Neuronal stem cell (in vitro differentiated cells): Measurements from ENCODE around the gene PPBP.
"Not testable (repeated sequence)": the region's sequence is repeated elsewhere in the genome, so short reads cannot be mapped to it uniquely, and the experiment has no call there.

ENCODE experiments used
- DNase-seq: peaks from one replicate; pipeline ENCODE4 v3.0.0-alpha.2; 2013; ENCODE audit warnings: low spot score
- H2AFZ ChIP-seq: one replicate; pipeline ENCODE4 v1.6.1; 2013; ENCODE audit warnings: mild to moderate bottlenecking, low read length, inconsistent platforms
- H2AK5ac ChIP-seq: 2 replicates; pipeline ENCODE4 v1.6.1; 2013; ENCODE audit warnings: low read depth, mild to moderate bottlenecking, inconsistent platforms, low read length, moderate library complexity, mixed read lengths
- H2BK120ac ChIP-seq: 2 replicates; pipeline ENCODE4 v1.6.1; 2013; ENCODE audit warnings: low read depth, mild to moderate bottlenecking, inconsistent platforms, low read length, moderate library complexity, mixed read lengths
- H2BK12ac ChIP-seq: one replicate; pipeline ENCODE4 v1.6.1; 2013; ENCODE audit warnings: low read length, inconsistent platforms
- H2BK15ac ChIP-seq: 2 replicates; pipeline ENCODE4 v1.6.1; 2013; ENCODE audit warnings: mild to moderate bottlenecking, low read length, inconsistent platforms, mixed read lengths
- H2BK5ac ChIP-seq: one replicate; pipeline ENCODE4 v1.6.1; 2013; ENCODE audit warnings: inconsistent platforms, mild to moderate bottlenecking, low read length, moderate library complexity
- H3K14ac ChIP-seq: one replicate; pipeline ENCODE4 v1.6.1; 2013; ENCODE audit warnings: low read length, inconsistent platforms
- H3K18ac ChIP-seq: 2 replicates; pipeline ENCODE4 v1.6.1; 2013; ENCODE audit warnings: low read length, inconsistent platforms
- H3K23ac ChIP-seq: 2 replicates; pipeline ENCODE4 v1.6.1; 2013; ENCODE audit warnings: low read depth, mild to moderate bottlenecking, mixed read lengths, low read length, inconsistent platforms; ENCODE audit not compliant: poor library complexity
- H3K27ac ChIP-seq: replicated peaks from 3 replicates; pipeline ENCODE4 v1.5.1; 2013; ENCODE audit warnings: low read length, inconsistent platforms
- H3K27me3 ChIP-seq, 3 experiments: 2 replicates each; pipeline ENCODE4 v1.6.1; 2013; ENCODE audit warnings: low read length in 3 of 3, mild to moderate bottlenecking in 2 of 3, inconsistent platforms in 1 of 3, low read depth in 1 of 3, mixed read lengths in 1 of 3, moderate library complexity in 1 of 3; ENCODE audit not compliant: control insufficient read depth in 3 of 3, insufficient read depth in 3 of 3
- H3K36me3 ChIP-seq, 2 donors: replicated peaks in 1 of 2; 2 replicates each; pipeline ENCODE4 v1.6.1; 2013; ENCODE audit warnings: low read length in 2 of 2; ENCODE audit not compliant: control insufficient read depth in 2 of 2, insufficient read depth in 2 of 2
- H3K4ac ChIP-seq: 2 replicates; pipeline ENCODE4 v1.6.1; 2013; ENCODE audit warnings: inconsistent platforms, mild to moderate bottlenecking, low read length, moderate library complexity
- H3K4me1 ChIP-seq, 2 donors: 1 replicate in 1 of 2; 2 replicates in 1 of 2; pipeline ENCODE4 v1.6.1; 2013; ENCODE audit warnings: low read length in 2 of 2, low read depth in 1 of 2; ENCODE audit not compliant: control insufficient read depth in 2 of 2, insufficient read depth in 1 of 2
- H3K4me2 ChIP-seq: one replicate; pipeline ENCODE4 v1.6.1; 2013; ENCODE audit warnings: mild to moderate bottlenecking, low read length, inconsistent platforms; ENCODE audit not compliant: insufficient read depth, poor library complexity, severe bottlenecking
- H3K4me3 ChIP-seq, 2 donors: 2 replicates each; pipeline ENCODE4 v1.5.1; 2013; ENCODE audit warnings: low read length in 2 of 2, mild to moderate bottlenecking in 2 of 2, inconsistent platforms in 1 of 2, moderate library complexity in 1 of 2
- H3K79me1 ChIP-seq: one replicate; pipeline ENCODE4 v1.6.1; 2013; ENCODE audit warnings: low read depth, mild to moderate bottlenecking, inconsistent platforms, low read length, moderate library complexity
- H3K9ac ChIP-seq: one replicate; pipeline ENCODE4 v1.6.1; 2013; ENCODE audit warnings: mild to moderate bottlenecking, low read depth, low read length, inconsistent platforms; ENCODE audit not compliant: poor library complexity
- H3K9me3 ChIP-seq, 2 donors: replicated peaks in 1 of 2; 2 replicates each; pipeline versions ENCODE3 to v1.6.1; 2013; ENCODE audit warnings: low read length in 2 of 2, mild to moderate bottlenecking in 2 of 2, inconsistent platforms in 1 of 2, low read depth in 1 of 2, mixed read lengths in 1 of 2, moderate library complexity in 1 of 2; ENCODE audit not compliant: control insufficient read depth in 2 of 2, insufficient read depth in 1 of 2
- H4K8ac ChIP-seq: one replicate; pipeline ENCODE4 v1.6.1; 2013; ENCODE audit warnings: low read depth, mild to moderate bottlenecking, inconsistent platforms, low read length, moderate library complexity
- H4K91ac ChIP-seq: one replicate; pipeline ENCODE4 v1.6.1; 2013; ENCODE audit warnings: low read length, low read depth, mild to moderate bottlenecking, inconsistent platforms; ENCODE audit not compliant: poor library complexity
- WGBS, 2 donors: extraction: QIAGEN DNeasy Blood & Tissue Kit; methylation state at CpG; one replicate each; pipeline ENCODE4 v1.1.7; 2013; ENCODE audit warnings: missing lambda C conversion rate in 2 of 2, mixed read lengths in 1 of 2; ENCODE audit not compliant: insufficient read length in 2 of 2, insufficient replicate concordance in 1 of 2; ENCODE audit errors: extremely low coverage in 2 of 2; 5-methylcytosine and 5-hydroxymethylcytosine counted together

PPBP gene

GRCh38 chr4:73984736-73985527 is 3.1 kb downstream of the PPBP start:
- no peaks in the 10 kb centered on the region for H3K9me3 ChIP-seq
- no peaks in the 10 kb centered on the region for H3K79me1 ChIP-seq
- H4K91ac ChIP-seq = no peak overlapping the region
- H3K27ac ChIP-seq = no peak overlapping the region
- H2BK12ac ChIP-seq = no peak overlapping the region
- no peaks in the 10 kb centered on the region for H3K27me3 ChIP-seq
- no peaks in the 10 kb centered on the region for H3K36me3 ChIP-seq
- WGBS, 2 donors = 100% methylated on average over 1 of the region's 4 CpGs; no CpG with 5 or more reads in 1 of the 2 donors
- no peak overlapping the region for H2AK5ac ChIP-seq
- no peak overlapping the region for H3K14ac ChIP-seq
- H3K4me1 ChIP-seq = no peaks in the 10 kb centered on the region
- no peak overlapping the region for H2BK120ac ChIP-seq
- no peak overlapping the region for H2AFZ ChIP-seq
- no peak overlapping the region for H3K9ac ChIP-seq
- H3K23ac ChIP-seq = no peak overlapping the region
- no peak overlapping the region for H4K8ac ChIP-seq
- no peak overlapping the region for H2BK5ac ChIP-seq
- H3K4me2 ChIP-seq = no peak overlapping the region
- no peak overlapping the region for H2BK15ac ChIP-seq
- DNase-seq = no peak
- no peak overlapping the region for H3K4ac ChIP-seq
- H3K4me3 ChIP-seq = no peak overlapping the region
- no peak overlapping the region for H3K18ac ChIP-seq

DNA sequence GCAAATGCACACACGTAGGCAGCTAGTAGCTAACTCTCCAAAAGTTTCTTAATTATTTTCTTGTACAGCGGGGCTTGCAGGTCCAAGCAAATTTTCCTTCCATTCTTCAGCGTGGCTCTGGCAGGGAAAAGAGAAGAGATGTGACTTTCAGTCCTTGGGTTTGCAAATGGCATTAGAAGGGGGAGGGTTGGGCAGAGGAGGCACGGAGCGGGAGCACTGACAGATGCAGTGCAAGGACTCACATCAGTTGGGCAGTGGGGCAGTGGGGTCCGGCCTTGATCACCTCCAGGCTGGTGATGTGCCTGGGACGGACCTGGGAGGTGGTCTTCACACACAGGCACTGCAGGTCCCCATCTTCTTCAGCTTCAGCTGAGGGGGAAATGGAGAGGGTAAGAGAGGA is 6.8 kb downstream of the PPBP start:
- not testable (repeated sequence) for H3K9me3 ChIP-seq, H4K91ac ChIP-seq, H3K9ac ChIP-seq, H3K36me3 ChIP-seq, H2AK5ac ChIP-seq, H3K4ac ChIP-seq, H4K8ac ChIP-seq, H2BK12ac ChIP-seq, H3K18ac ChIP-seq, H2AFZ ChIP-seq, H2BK5ac ChIP-seq, H3K4me3 ChIP-seq, H2BK120ac ChIP-seq, H3K14ac ChIP-seq, H3K23ac ChIP-seq, H3K27me3 ChIP-seq, H3K4me1 ChIP-seq, H3K27ac ChIP-seq, H2BK15ac ChIP-seq, H3K4me2 ChIP-seq, H3K79me1 ChIP-seq, DNase-seq
- WGBS, 2 donors = no CpG with 5 or more reads among the region's 7 CpGs

DNA sequence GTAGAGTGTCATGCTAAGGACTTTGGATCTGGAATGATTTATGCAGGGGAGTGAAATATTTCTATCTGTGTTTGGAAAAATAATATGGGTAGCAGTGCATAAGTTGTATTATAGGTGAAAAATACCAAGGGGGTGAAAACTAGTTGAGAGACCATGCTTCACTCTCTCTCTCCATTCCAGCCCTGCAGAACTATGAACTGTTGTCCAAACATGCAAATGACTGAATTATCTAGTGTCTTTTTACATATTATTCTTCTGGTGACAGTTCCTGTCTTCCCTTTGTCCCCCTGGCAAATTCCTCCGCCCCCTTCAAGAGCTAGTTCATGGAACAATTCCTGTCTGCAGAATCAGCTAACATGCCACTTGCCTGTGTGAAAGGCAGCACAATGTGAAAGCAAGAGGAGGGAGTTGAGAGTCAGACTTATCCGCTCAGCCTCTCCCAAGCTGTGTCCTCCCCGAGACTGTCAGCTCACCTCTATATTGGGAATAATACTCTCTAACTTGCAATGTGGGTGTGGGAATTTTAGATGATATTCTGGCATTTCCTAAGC is 8.5 kb downstream of the PPBP start:
- no CpG with 5 or more reads among the region's 3 CpGs for WGBS, 2 donors
- no peak overlapping the region for H4K8ac ChIP-seq
- H3K18ac ChIP-seq = no peak overlapping the region
- H3K4ac ChIP-seq = no peak overlapping the region
- H2BK120ac ChIP-seq = no peak overlapping the region
- no peak overlapping the region for H3K14ac ChIP-seq
- no peaks in the 10 kb centered on the region for H3K27me3 ChIP-seq
- no peak overlapping the region for H3K27ac ChIP-seq
- H3K23ac ChIP-seq = no peak overlapping the region
- no peak overlapping the region for H4K91ac ChIP-seq
- no peak overlapping the region for H2BK12ac ChIP-seq
- H2AFZ ChIP-seq = peak overlapping the region; percentile 6
- H2AK5ac ChIP-seq = no peak overlapping the region
- H3K9me3 ChIP-seq = no peaks in the 10 kb centered on the region
- no peak overlapping the region for H2BK15ac ChIP-seq
- no peak overlapping the region for H3K4me3 ChIP-seq
- H3K79me1 ChIP-seq = no peaks in the 10 kb centered on the region
- peaks cover 0 to 1% of the 10 kb centered on the region in 2 donors for H3K4me1 ChIP-seq
- H3K36me3 ChIP-seq = no peaks in the 10 kb centered on the region
- DNase-seq = no peak
- no peak overlapping the region for H3K4me2 ChIP-seq
- no peak overlapping the region for H2BK5ac ChIP-seq
- no peak overlapping the region for H3K9ac ChIP-seq

GRCh38 chr4:73978886-73979285 is 9.1 kb downstream of the PPBP start:
- no peak overlapping the region for H2BK120ac ChIP-seq
- no peaks in the 10 kb centered on the region for H3K36me3 ChIP-seq
- H2BK12ac ChIP-seq = no peak overlapping the region
- H3K14ac ChIP-seq = no peak overlapping the region
- H4K8ac ChIP-seq = no peak overlapping the region
- no peaks in the 10 kb centered on the region for H3K79me1 ChIP-seq
- H3K27ac ChIP-seq = no peak overlapping the region
- H3K9me3 ChIP-seq = no peaks in the 10 kb centered on the region
- H3K4me3 ChIP-seq = no peak overlapping the region
- no peak for DNase-seq
- H2BK15ac ChIP-seq = no peak overlapping the region
- H3K4me2 ChIP-seq = no peak overlapping the region
- H3K27me3 ChIP-seq = no peaks in the 10 kb centered on the region
- no peak overlapping the region for H2AK5ac ChIP-seq
- H3K18ac ChIP-seq = no peak overlapping the region
- no peak overlapping the region for H2BK5ac ChIP-seq
- H3K4me1 ChIP-seq = peaks cover 0 to 1% of the 10 kb centered on the region in 2 donors
- H4K91ac ChIP-seq = no peak overlapping the region
- H3K4ac ChIP-seq = no peak overlapping the region
- no peak overlapping the region for H3K9ac ChIP-seq
- no peak overlapping the region for H2AFZ ChIP-seq
- no peak overlapping the region for H3K23ac ChIP-seq
